ENCODE measurements around the gene CERK. TPM values are rescaled to one million over a fixed set of nuclear protein-coding genes. Genes with fewer than 3 reads are reported as not detected.

Gene CERK
- total RNA-seq, 1 donor from 2014 or later: 26.1 TPM

DNA sequence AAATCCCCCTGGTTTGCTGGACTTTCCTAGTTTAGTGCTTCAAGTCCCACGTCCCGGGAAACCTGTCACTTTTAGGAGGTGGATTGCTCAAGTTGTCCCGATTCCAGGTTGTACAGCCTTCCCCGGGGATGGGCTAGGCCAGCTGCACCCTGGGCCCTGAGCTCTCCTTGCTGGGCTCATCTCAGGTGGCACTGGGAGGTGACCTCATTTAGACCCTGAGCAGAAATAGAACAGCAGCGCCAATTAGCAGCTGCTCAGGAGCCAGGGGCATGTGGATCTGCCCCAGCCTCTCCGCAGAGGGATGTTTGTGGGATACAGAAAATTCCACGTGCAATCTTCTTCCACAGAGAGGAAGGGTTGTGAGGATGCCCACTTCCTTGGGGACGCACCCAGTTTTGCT, 9.6 kb upstream of the CERK start:
- intact Hi-C loops (cut with DNase I): no loop called here
- no peaks in the 10 kb centered on the region for H3K36me3 ChIP-seq
- peaks cover 39% of the 10 kb centered on the region for H3K4me1 ChIP-seq
- no peak overlapping the region for H3K27ac ChIP-seq
- no peak overlapping the region for H3K4me3 ChIP-seq
- TF ChIP-seq, protein P1, sequence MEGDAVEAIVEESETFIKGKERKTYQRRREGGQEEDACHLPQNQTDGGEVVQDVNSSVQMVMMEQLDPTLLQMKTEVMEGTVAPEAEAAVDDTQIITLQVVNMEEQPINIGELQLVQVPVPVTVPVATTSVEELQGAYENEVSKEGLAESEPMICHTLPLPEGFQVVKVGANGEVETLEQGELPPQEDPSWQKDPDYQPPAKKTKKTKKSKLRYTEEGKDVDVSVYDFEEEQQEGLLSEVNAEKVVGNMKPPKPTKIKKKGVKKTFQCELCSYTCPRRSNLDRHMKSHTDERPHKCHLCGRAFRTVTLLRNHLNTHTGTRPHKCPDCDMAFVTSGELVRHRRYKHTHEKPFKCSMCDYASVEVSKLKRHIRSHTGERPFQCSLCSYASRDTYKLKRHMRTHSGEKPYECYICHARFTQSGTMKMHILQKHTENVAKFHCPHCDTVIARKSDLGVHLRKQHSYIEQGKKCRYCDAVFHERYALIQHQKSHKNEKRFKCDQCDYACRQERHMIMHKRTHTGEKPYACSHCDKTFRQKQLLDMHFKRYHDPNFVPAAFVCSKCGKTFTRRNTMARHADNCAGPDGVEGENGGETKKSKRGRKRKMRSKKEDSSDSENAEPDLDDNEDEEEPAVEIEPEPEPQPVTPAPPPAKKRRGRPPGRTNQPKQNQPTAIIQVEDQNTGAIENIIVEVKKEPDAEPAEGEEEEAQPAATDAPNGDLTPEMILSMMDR (IDR thresholded peaks at IDR 0.05): no peak
- H3K27me3 ChIP-seq (ENCODE audit: low read depth): no peaks in the 10 kb centered on the region
- DNase-seq: no peak
- H3K9me3 ChIP-seq: no peaks in the 10 kb centered on the region
- no peak for ATAC-seq

DNA sequence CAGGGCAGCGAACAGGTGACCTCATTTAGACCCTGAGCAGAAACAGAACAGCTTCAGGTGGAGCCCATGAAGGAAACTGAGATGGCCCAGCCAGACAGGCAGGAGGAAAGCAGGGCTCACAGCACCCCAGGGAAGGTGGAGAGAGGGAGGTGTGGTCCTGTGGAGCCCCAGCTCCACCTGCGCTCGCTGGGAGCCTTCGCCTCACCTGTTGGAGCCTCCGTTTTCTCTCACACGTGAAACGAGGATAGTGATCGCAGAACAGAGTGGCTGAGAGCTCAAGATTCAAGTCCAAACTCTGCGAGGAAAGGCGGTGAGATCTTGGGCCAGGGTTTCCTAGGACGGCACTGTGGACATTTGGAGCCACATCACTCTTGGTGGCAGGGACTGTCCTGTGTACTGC, 8.6 kb upstream of the CERK start:
- DNase-seq (no peak), ATAC-seq (no peak)
- peaks cover 41% of the 10 kb centered on the region for H3K4me1 ChIP-seq
- TF ChIP-seq, protein P1 (IDR thresholded peaks at IDR 0.05): no peak
- no peaks in the 10 kb centered on the region for H3K27me3 ChIP-seq (ENCODE audit: low read depth)
- H3K36me3 ChIP-seq: no peaks in the 10 kb centered on the region
- H3K9me3 ChIP-seq: no peaks in the 10 kb centered on the region
- no peak overlapping the region for H3K27ac ChIP-seq
- H3K4me3 ChIP-seq: no peak overlapping the region
- intact Hi-C loops (cut with DNase I): no loop called here

DNA sequence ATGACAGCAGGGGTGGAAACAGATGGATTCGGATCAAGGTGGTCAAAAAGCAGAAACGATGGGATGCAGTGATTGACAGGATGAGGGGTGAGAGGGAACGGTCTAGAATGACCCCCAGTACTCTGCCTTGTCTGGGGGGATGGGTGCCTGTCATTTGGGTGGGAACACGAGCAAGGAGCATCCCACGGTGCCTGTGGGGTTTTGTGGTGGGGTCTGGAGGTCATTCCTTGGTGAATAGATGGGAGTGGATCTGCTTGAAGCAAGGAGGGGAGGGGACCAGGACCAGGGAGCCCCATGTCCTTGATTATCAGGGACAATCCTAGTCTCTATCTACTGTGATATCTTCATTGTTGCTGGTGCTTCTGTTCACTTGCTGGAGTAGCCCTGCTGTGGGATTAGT, 8.1 kb upstream of the CERK start:
- H3K4me1 ChIP-seq: peaks cover 37% of the 10 kb centered on the region
- no peaks in the 10 kb centered on the region for H3K36me3 ChIP-seq
- TF ChIP-seq, protein P1 (IDR thresholded peaks at IDR 0.05): no peak
- intact Hi-C loops (cut with DNase I): no loop called here
- DNase-seq (no peak), ATAC-seq (no peak)
- no peaks in the 10 kb centered on the region for H3K27me3 ChIP-seq (ENCODE audit: low read depth)
- no peak overlapping the region for H3K27ac ChIP-seq
- H3K4me3 ChIP-seq: no peak overlapping the region
- no peaks in the 10 kb centered on the region for H3K9me3 ChIP-seq

DNA sequence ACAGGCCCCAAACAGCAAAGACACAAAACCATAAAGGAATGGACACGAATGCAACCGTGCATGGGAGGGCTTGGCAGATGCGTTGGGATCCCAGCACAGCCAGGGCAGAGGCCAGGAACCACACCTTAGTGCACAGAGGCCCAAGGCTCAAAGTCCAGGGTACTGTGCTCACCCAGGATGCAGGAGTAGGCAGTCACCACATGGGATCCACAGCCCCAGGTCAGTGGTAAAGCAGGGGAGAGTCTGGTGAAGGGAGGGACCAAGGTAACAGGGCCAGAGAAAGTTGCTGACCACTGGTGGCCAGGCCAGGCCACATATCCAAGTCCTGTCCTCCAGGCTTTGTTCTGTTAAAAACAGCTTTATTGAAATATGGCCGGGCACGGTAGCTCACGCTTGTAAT, 6.5 kb upstream of the CERK start:
- no peak for ATAC-seq
- Histone ChIP-seq H3K9me3 (no peaks in the 10 kb centered on the region), H3K4me1 (peaks cover 24% of the 10 kb centered on the region), H3K27me3 (ENCODE audit: low read depth) (no peaks in the 10 kb centered on the region), H3K36me3 (no peaks in the 10 kb centered on the region), H3K27ac (no peak overlapping the region), H3K4me3 (no peak overlapping the region)
- TF ChIP-seq, protein P1 (IDR thresholded peaks at IDR 0.05): no peak
- DNase-seq: no peak
- intact Hi-C loops (cut with DNase I): no loop called here

DNA sequence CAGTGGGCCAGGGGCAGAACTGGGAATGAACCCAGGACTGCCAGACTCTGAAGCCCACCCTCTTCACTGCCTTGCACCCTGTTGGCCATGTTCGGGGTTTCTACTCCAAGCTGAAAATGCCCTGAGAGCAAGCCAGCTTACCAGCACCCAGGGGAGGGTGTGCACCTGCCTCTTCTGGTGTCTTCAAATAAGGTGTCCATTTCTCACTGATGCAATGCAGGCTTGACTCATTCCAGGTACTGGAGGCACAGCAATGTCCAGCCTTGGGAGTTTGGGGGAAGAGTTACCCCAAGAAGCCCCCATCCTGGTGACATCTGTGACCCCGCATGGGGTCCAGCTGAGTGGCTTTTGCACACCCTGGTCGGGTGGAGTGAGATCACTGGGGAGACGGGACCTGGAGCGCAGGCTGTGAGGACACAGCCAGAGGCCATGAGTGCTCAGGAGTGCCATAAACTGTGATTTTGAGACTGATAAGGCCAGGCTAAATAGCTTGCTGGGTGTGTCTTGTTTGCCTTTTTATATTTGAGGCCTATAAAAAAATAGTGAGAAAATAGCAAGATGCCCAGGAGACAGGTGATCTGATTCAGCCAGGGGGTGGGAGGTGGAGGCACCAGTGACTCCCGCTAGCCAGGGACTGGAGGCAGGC, 4.6 kb upstream of the CERK start:
- Histone ChIP-seq H3K4me3 (no peak overlapping the region), H3K36me3 (no peaks in the 10 kb centered on the region), H3K27ac (no peak overlapping the region), H3K4me1 (peaks cover 24% of the 10 kb centered on the region), H3K9me3 (no peaks in the 10 kb centered on the region), H3K27me3 (ENCODE audit: low read depth) (no peaks in the 10 kb centered on the region)
- peak; percentile 58 to 66 for ATAC-seq
- DNase-seq: no peak
- intact Hi-C loops (cut with DNase I): no loop called here
- TF ChIP-seq, protein P1 (IDR thresholded peaks at IDR 0.05): no peak
